DMS53 treated with DMSO at 0.1 percent for 48 hours (cell line): Measurements from ENCODE around the gene TAS2R20.

ENCODE experiments used
- DNase-seq: peaks from one replicate; lab custom pipeline; 2025; ENCODE audit not compliant: unreplicated experiment; lab: John Stamatoyannopoulos, UW

TAS2R20 gene

DNA sequence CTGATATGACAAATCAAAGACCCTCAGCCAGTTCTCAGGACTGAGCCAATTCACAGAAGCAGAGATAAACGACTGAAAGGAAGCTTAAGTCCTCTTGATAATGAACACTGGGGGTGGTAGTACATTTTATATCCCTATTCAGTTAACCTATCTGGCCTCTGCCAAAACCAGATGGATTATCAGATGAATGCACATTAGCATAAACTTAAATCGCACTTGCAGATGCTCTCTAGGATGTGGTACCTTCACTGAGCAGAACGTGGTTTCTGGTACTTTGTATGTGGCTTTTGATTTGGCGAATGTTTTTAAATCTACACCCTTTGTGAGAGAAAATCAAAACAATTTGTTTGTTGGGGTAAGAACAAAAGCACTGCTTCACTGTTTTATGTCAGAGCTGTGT, 37.9 kb downstream of the TAS2R20 start:
- no peak for DNase-seq

DNA sequence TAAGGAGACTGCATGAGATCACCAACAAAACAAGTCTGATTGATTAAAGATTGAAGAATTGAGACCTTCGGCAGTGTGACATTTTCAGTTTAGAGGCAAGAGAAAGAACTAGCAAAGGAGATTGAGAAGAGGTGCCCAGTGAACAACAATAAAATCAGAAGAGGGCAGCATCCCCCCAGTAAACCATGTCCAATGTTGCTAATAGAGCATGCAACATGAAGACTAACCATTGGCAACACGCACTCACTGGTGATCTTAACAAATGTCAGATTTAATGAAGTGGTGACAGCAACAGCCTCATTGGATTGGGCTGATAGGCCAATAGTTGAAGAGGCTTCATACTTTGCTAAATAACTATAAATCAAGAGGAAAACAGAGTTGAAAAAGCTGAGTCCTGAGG, 38.3 kb downstream of the TAS2R20 start:
- no peak for DNase-seq

DNA sequence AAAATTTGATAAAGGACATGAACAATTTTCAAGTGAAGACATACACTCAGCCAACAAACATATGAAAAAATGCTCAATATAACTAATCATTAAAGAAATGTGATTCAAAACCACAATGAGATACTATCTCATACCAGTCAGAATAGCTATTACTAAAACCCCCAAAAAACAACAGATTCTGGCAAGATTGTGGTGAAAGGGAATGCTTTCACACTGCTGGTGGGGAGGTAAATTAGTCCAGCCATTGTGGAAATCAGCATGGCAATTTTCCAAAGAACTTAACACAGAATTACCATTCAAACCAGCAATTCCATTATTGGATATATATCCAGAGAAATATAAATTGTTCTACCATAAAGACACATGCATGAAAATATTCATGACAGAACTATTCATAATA, 40.4 kb downstream of the TAS2R20 start:
- DNase-seq: no peak

DNA sequence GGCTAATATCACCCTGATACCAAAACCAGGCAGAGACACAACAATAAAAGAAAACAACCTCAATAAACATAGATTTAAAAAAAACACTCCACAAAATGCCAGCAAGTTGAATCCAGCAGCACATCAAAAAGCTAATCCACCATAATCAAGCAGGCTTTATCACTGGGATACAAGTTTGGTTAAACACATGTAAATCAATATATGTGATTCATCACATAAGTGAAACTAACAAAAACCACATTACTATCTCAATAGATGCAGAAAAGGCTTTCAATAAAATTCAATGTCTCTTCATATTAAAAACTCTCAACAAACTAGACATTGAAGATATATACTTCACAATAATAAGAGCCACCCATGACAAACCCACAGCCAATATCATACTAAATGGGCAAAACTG, 42.0 kb downstream of the TAS2R20 start:
- no peak for DNase-seq

DNA sequence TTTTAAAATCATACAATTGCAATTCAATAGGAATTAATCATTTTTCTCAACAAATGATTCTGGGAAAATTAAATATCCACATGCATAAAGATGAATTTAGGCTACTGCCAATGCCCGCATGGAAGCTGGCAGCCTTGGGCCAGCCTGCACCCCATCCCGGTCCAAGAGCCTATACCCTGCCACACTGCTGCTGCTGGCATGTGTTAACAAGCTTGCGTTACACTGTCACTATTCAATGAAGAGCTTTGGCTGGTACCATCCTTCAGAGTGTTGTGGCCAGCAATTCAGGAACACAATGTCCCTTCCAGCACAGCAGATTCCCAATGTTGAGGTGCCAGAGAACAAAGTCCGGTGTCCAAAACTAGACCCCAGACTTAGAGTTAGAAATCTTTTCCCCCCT, 45.5 kb downstream of the TAS2R20 start:
- no peak for DNase-seq
